Brain microvascular endothelial cell (primary cell): Measurements from ENCODE around the gene SLC22A23.

Experiments
- DNase-seq: peaks from one replicate; pipeline ENCODE4 v3.0.0-alpha.2; 2020
- H3K27ac ChIP-seq: fragments of 250-450 bp; sonication (Bioruptor Pico); 2 replicates; pipeline ENCODE4 v1.5.1; 2020; ENCODE audit warnings: mild to moderate bottlenecking, moderate library complexity
- H3K27me3 ChIP-seq: fragments of 250-450 bp; sonication (Bioruptor Pico); replicated peaks from 2 replicates; pipeline ENCODE4 v1.5.1; 2020; ENCODE audit warnings: mild to moderate bottlenecking
- H3K36me3 ChIP-seq: fragments of 250-450 bp; sonication (Bioruptor Pico); replicated peaks from 2 replicates; pipeline ENCODE4 v1.5.1; 2020; ENCODE audit warnings: mild to moderate bottlenecking
- H3K4me3 ChIP-seq: 2 replicates; pipeline ENCODE4 v1.5.1; 2011; ENCODE audit warnings: low read depth, mild to moderate bottlenecking, control low read depth, low read length, moderate library complexity
- CTCF ChIP-seq: IDR thresholded peaks from 2 replicates; pipeline ENCODE4 v1.5.1; 2011; ENCODE audit warnings: low read depth, mild to moderate bottlenecking, moderate library complexity, low read length, control low read depth, inconsistent platforms; ENCODE audit errors: missing control alignments
- in situ Hi-C: cut with HindIII; loops from 2 replicates; pipeline ENCODE4 v1.10.0; 2017; ENCODE audit warnings: low sequenced_read_pairs, low pct_ligation_motif_present

Gene SLC22A23

GRCh38 chr6:3286641-3287171 is 170.1 kb downstream of the SLC22A23 start:
- no peaks in the 10 kb centered on the region for H3K36me3 ChIP-seq
- TF ChIP-seq CTCF: no peak
- in situ Hi-C loops: loop anchor here (10.0 kb wide), 1 partner anchor 438 kb away; no protein-coding TSS in a partner anchor
- H3K4me3 ChIP-seq: no peak overlapping the region
- no peak overlapping the region for H3K27ac ChIP-seq
- no peak for DNase-seq
- H3K27me3 ChIP-seq: no peaks in the 10 kb centered on the region

- in situ Hi-C loops: loop anchor here (10.0 kb wide), 1 partner anchor 439 kb away; no protein-coding TSS in a partner anchor
- no peaks in the 10 kb centered on the region for H3K27me3 ChIP-seq
- H3K36me3 ChIP-seq: no peaks in the 10 kb centered on the region
- no peak overlapping the region for H3K27ac ChIP-seq
- no peak for TF ChIP-seq CTCF
- no peak for DNase-seq
- no peak overlapping the region for H3K4me3 ChIP-seq
Observed at GRCh38 chr6:3285732-3286131, 171.1 kb downstream of the SLC22A23 start.

- no peaks in the 10 kb centered on the region for H3K27me3 ChIP-seq
- in situ Hi-C loops: loop anchor here (10.0 kb wide), 1 partner anchor 440 kb away; no protein-coding TSS in a partner anchor
- TF ChIP-seq CTCF: no peak
- H3K36me3 ChIP-seq: no peaks in the 10 kb centered on the region
- no peak overlapping the region for H3K27ac ChIP-seq
- DNase-seq: no peak
- H3K4me3 ChIP-seq: no peak overlapping the region
Observed at GRCh38 chr6:3285049-3285639, 171.7 kb downstream of the SLC22A23 start.

- Histone ChIP-seq H3K36me3 (no peaks in the 10 kb centered on the region), H3K27ac (no peak overlapping the region), H3K27me3 (no peaks in the 10 kb centered on the region), H3K4me3 (no peak overlapping the region)
- no peak for TF ChIP-seq CTCF
- DNase-seq: no peak
- in situ Hi-C loops: loop anchor here (10.0 kb wide), 1 partner anchor 440 kb away; no protein-coding TSS in a partner anchor
Observed at GRCh38 chr6:3284436-3284876, 172.4 kb downstream of the SLC22A23 start.

GRCh38 chr6:3283641-3284435 is 173.0 kb downstream of the SLC22A23 start:
- TF ChIP-seq CTCF: no peak
- Histone ChIP-seq H3K27ac (no peak overlapping the region), H3K36me3 (no peaks in the 10 kb centered on the region), H3K4me3 (no peak overlapping the region), H3K27me3 (no peaks in the 10 kb centered on the region)
- in situ Hi-C loops: loop anchor here (10.0 kb wide), 1 partner anchor 441 kb away; no protein-coding TSS in a partner anchor
- no peak for DNase-seq
